Neural cell (in vitro differentiated cells): ENCODE measurements around the gene PPARG. TPM values are rescaled to one million over a fixed set of nuclear protein-coding genes. Genes with fewer than 3 reads are reported as not detected.

Source experiments
- H2AFZ ChIP-seq: fragments of 200-600, 300-800 bp; sonication (generic), shearing (Covaris generic); 2 replicates; pipeline ENCODE4 v1.6.0; 2014; ENCODE audit warnings: low read depth, mild to moderate bottlenecking, antibody characterized with exemption, low read length, moderate library complexity
- H3F3A ChIP-seq: fragments of 200-600 bp; shearing (Covaris generic); 2 replicates; pipeline ENCODE4 v1.6.1; 2016; ENCODE audit warnings: mild to moderate bottlenecking, moderate library complexity, mixed read lengths, antibody characterized with exemption, low read length; ENCODE audit not compliant: insufficient read depth, poor library complexity, severe bottlenecking
- H3K27ac ChIP-seq: fragments of 200-600, 300-800 bp; sonication (generic), shearing (Covaris generic); 2 replicates; pipeline ENCODE4 v1.5.1; 2014; ENCODE audit warnings: mild to moderate bottlenecking, low read length, moderate library complexity
- H3K27me3 ChIP-seq: fragments of 300-800, 200-600 bp; sonication (generic), shearing (Covaris generic); 2 replicates; pipeline ENCODE4 v1.6.0; 2014; ENCODE audit warnings: mild to moderate bottlenecking, low read depth, low read length, moderate library complexity; ENCODE audit not compliant: insufficient read depth
- H3K36me3 ChIP-seq: fragments of 300-800, 200-600 bp; sonication (generic), shearing (Covaris generic); 2 replicates; pipeline ENCODE4 v1.5.1; 2014; ENCODE audit warnings: mild to moderate bottlenecking, antibody characterized with exemption, low read length, moderate library complexity; ENCODE audit not compliant: insufficient read depth
- H3K4me2 ChIP-seq: fragments of 300-800, 200-600 bp; sonication (generic), shearing (Covaris generic); 2 replicates; pipeline ENCODE4 v1.6.0; 2014; ENCODE audit warnings: mild to moderate bottlenecking, low read length
- H3K4me3 ChIP-seq: fragments of 300-800, 200-600 bp; sonication (generic), shearing (Covaris generic); 2 replicates; pipeline ENCODE4 v1.5.1; 2014; ENCODE audit warnings: mild to moderate bottlenecking, low read length, moderate library complexity
- H3K79me2 ChIP-seq: fragments of 200-600 bp; shearing (Covaris generic); replicated peaks from 2 replicates; pipeline ENCODE4 v1.6.0; 2014; ENCODE audit warnings: mild to moderate bottlenecking, low read length, moderate library complexity; ENCODE audit not compliant: insufficient read depth
- H3K9ac ChIP-seq: fragments of 300-800, 200-600 bp; sonication (generic), shearing (Covaris generic); 2 replicates; pipeline ENCODE4 v1.6.1; 2016; ENCODE audit warnings: mild to moderate bottlenecking, low read length, mixed read lengths
- H3K9me2 ChIP-seq: fragments of 200-600 bp; shearing (Covaris generic); 2 replicates; pipeline ENCODE4 v1.6.1; 2016; ENCODE audit warnings: mild to moderate bottlenecking, low read length, mixed read lengths; ENCODE audit not compliant: insufficient read depth
- H3K9me3 ChIP-seq: fragments of 200-600, 300-800 bp; sonication (generic), shearing (Covaris generic); 2 replicates; pipeline ENCODE4 v1.6.1; 2016; ENCODE audit warnings: mild to moderate bottlenecking, mixed run types, low read length, moderate library complexity, mixed read lengths
- H4K20me1 ChIP-seq: fragments of 200-600 bp; shearing (Covaris generic); 2 replicates; pipeline ENCODE4 v1.6.1; 2016; ENCODE audit warnings: mild to moderate bottlenecking, mixed run types; ENCODE audit not compliant: insufficient read depth
- EP300 ChIP-seq: fragments of 450-650 bp; conservative IDR thresholded peaks from 2 replicates; pipeline ENCODE4 v1.6.1; 2014; ENCODE audit warnings: antibody characterized with exemption, mild to moderate bottlenecking, moderate library complexity; ENCODE audit not compliant: poor library complexity, severe bottlenecking
- EZH2 ChIP-seq: fragments of 200-600, 300-800 bp; shearing (Covaris generic), sonication (generic); IDR thresholded peaks from 2 replicates; pipeline ENCODE4 v1.6.1; 2014; ENCODE audit warnings: antibody characterized with exemption, low read length, borderline replicate concordance, mild to moderate bottlenecking; ENCODE audit not compliant: insufficient read depth, poor library complexity, severe bottlenecking
- MXI1 ChIP-seq: fragments of 450-650 bp; conservative IDR thresholded peaks from 2 replicates; pipeline ENCODE4 v1.6.1; 2014; ENCODE audit warnings: antibody characterized with exemption, mild to moderate bottlenecking; ENCODE audit not compliant: poor library complexity, severe bottlenecking
- POLR2AphosphoS5 ChIP-seq: IDR thresholded peaks from 2 replicates; pipeline ENCODE4 v1.6.1; 2012
- RAD21 ChIP-seq: fragments of 450-650 bp; conservative IDR thresholded peaks from 2 replicates; pipeline ENCODE4 v1.6.1; 2014; ENCODE audit warnings: antibody characterized with exemption, mild to moderate bottlenecking, moderate library complexity
- SMC3 ChIP-seq: fragments of 450-650 bp; conservative IDR thresholded peaks from 2 replicates; pipeline ENCODE4 v1.6.1; 2014; ENCODE audit warnings: antibody characterized with exemption, mild to moderate bottlenecking, moderate library complexity; ENCODE audit not compliant: poor library complexity
- TAF1 ChIP-seq: IDR thresholded peaks from 2 replicates; pipeline ENCODE4 v1.6.1; 2012; ENCODE audit warnings: low read depth
- polyA plus RNA-seq: library from polyadenylated mRNA; depleted of rRNA; stranded (reverse); fragments of >200 nt; gene quantifications from 2 replicates; pipeline ENCODE4 v1.2.3, GENCODE V29; 2014
- TF ChIP-seq, protein P1 (sequence below): fragments of 450-650 bp; IDR thresholded peaks from 2 replicates; pipeline ENCODE4 v1.5.1; 2014; ENCODE audit warnings: antibody characterized with exemption, mild to moderate bottlenecking, moderate library complexity; ENCODE audit not compliant: poor library complexity, severe bottlenecking
- TF ChIP-seq, protein P2 (sequence below): IDR thresholded peaks from 2 replicates; pipeline ENCODE4 v1.6.1; 2012; ENCODE audit warnings: borderline replicate concordance

The PPARG gene
- polyA plus RNA-seq, 1 donor from 2014 or later = 0.35 TPM

DNA sequence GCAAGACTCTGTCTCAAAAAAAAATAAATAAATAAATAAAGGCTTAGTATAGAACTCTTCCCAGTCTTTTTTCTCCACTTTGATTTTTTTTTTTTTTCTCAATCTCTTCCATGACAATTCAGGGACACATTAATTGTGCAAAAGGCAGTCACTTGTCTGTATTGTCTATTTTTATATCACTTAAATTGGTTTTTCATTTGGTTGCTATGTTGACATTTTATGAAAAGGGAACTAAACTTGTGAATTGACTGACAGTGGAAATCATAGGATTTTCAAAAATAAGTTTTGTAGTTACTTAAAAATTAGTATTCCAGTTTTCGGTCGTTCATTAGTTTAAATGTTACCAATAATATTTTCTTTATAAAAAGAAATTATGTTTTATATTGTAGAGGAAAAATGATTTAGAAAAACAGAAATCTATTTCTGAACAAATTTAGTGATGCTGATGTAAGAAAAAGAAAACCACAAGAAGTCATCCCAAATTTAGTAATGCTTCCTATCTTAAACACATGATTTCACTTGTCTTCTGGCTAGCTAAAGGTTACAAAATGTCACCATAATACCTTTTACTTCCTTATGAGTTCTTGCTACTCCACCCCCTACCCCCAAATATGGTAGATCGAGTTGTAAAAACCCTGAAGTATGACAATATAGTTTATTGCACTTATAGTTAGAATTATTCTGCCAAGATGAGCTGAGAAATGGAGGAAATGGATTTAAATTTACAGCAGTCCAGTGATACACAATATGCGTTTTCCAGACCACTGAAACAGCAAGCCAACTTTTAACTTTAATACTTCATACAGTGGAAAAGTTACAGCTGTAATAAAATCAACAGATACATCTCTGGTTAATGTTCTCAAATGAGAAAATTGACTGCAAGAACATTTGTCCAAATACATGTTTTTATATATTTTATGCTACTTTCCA lies 37.0 kb downstream of the PPARG start:
- no peaks in the 10 kb centered on the region for H3F3A ChIP-seq
- no peak overlapping the region for H2AFZ ChIP-seq
- H3K9ac ChIP-seq = no peak overlapping the region
- no peak overlapping the region for H3K27ac ChIP-seq
- no peaks in the 10 kb centered on the region for H4K20me1 ChIP-seq
- no peak overlapping the region for H3K4me3 ChIP-seq
- TF ChIP-seq TAF1 (no peak), RAD21 (no peak), POLR2AphosphoS5 (no peak), MXI1 (no peak), SMC3 (no peak), EZH2 (no peak), EP300 (no peak)
- TF ChIP-seq, protein P1, sequence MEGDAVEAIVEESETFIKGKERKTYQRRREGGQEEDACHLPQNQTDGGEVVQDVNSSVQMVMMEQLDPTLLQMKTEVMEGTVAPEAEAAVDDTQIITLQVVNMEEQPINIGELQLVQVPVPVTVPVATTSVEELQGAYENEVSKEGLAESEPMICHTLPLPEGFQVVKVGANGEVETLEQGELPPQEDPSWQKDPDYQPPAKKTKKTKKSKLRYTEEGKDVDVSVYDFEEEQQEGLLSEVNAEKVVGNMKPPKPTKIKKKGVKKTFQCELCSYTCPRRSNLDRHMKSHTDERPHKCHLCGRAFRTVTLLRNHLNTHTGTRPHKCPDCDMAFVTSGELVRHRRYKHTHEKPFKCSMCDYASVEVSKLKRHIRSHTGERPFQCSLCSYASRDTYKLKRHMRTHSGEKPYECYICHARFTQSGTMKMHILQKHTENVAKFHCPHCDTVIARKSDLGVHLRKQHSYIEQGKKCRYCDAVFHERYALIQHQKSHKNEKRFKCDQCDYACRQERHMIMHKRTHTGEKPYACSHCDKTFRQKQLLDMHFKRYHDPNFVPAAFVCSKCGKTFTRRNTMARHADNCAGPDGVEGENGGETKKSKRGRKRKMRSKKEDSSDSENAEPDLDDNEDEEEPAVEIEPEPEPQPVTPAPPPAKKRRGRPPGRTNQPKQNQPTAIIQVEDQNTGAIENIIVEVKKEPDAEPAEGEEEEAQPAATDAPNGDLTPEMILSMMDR = no peak
- TF ChIP-seq, protein P2, sequence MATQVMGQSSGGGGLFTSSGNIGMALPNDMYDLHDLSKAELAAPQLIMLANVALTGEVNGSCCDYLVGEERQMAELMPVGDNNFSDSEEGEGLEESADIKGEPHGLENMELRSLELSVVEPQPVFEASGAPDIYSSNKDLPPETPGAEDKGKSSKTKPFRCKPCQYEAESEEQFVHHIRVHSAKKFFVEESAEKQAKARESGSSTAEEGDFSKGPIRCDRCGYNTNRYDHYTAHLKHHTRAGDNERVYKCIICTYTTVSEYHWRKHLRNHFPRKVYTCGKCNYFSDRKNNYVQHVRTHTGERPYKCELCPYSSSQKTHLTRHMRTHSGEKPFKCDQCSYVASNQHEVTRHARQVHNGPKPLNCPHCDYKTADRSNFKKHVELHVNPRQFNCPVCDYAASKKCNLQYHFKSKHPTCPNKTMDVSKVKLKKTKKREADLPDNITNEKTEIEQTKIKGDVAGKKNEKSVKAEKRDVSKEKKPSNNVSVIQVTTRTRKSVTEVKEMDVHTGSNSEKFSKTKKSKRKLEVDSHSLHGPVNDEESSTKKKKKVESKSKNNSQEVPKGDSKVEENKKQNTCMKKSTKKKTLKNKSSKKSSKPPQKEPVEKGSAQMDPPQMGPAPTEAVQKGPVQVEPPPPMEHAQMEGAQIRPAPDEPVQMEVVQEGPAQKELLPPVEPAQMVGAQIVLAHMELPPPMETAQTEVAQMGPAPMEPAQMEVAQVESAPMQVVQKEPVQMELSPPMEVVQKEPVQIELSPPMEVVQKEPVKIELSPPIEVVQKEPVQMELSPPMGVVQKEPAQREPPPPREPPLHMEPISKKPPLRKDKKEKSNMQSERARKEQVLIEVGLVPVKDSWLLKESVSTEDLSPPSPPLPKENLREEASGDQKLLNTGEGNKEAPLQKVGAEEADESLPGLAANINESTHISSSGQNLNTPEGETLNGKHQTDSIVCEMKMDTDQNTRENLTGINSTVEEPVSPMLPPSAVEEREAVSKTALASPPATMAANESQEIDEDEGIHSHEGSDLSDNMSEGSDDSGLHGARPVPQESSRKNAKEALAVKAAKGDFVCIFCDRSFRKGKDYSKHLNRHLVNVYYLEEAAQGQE = no peak
- no peaks in the 10 kb centered on the region for H3K27me3 ChIP-seq
- H3K79me2 ChIP-seq = no peaks in the 10 kb centered on the region
- H3K9me2 ChIP-seq = no peaks in the 10 kb centered on the region
- H3K36me3 ChIP-seq = no peaks in the 10 kb centered on the region
- no peaks in the 10 kb centered on the region for H3K9me3 ChIP-seq
- no peak overlapping the region for H3K4me2 ChIP-seq

DNA sequence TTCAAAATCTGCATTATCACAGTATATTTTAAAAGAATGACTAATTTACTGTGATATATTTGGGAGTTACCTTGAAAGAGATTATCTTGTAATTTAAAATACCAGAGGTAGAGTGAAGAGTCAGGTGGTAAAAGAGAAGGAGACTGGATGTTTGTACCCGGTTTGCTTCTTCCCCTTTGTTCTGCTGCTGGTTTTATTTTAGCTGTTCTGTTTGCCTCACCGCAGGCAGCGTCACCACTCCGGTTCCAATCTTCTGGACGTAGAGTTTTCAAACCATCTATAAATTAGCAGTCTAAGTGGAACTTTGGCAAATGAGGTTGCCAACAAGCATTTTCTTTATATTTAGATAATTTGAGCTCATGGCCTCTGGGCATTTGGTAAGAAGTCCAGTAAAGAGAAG lies 38.2 kb downstream of the PPARG start:
- H4K20me1 ChIP-seq = no peaks in the 10 kb centered on the region
- H3K9me2 ChIP-seq = no peaks in the 10 kb centered on the region
- H3K36me3 ChIP-seq = no peaks in the 10 kb centered on the region
- H3K4me3 ChIP-seq = no peak overlapping the region
- no peak overlapping the region for H2AFZ ChIP-seq
- H3K27me3 ChIP-seq = no peaks in the 10 kb centered on the region
- TF ChIP-seq EZH2 (no peak), EP300 (no peak), MXI1 (no peak)
- H3K79me2 ChIP-seq = no peaks in the 10 kb centered on the region
- H3F3A ChIP-seq = no peaks in the 10 kb centered on the region
- no peak overlapping the region for H3K4me2 ChIP-seq
- no peaks in the 10 kb centered on the region for H3K9me3 ChIP-seq
- H3K9ac ChIP-seq = no peak overlapping the region
- H3K27ac ChIP-seq = no peak overlapping the region
